ENCODE measurements around the gene CHST14. TPM values are rescaled to one million over a fixed set of nuclear protein-coding genes. Genes with fewer than 3 reads are reported as not detected.

CHST14 gene
- total RNA-seq, 2 donors from 2014 or later = 9.5 to 9.7 TPM

DNA sequence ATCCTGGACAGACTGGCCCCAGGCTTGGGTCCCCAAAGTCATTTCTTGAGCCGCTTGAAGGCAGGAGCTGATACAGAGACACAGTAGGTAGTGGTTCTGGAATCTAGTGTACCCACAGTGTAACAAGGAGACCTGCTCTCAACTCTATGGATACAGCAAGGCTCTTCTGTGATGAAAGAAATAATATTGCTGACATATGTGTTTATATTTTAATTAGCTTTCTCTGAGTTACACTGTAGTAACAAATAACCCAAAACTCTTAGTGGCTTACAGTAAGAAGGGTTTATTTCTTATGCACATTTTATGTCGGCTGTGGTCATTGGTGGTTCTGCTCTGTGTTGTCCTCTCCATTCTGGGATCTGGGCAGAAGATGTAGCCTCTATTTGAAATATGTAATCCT is 45.5 kb downstream of the CHST14 start:
- Mint-ChIP-seq H3K36me3 (ENCODE audit: insufficient read depth in 2 of 2) (no peaks in the 10 kb centered on the region), H3K9me3 (no peaks in the 10 kb centered on the region), H3K4me1 (ENCODE audit: low read depth) (peaks cover 17% of the 10 kb centered on the region), H3K27ac (no peak overlapping the region), H3K4me3 (no peak overlapping the region), H3K27me3 (ENCODE audit: low read depth) (peaks cover 28% of the 10 kb centered on the region)
- DNase-seq (no peak), ATAC-seq (replicated peaks in 1 of 2) (no peak)

Other genes with a start within 250 kb of the CHST14 start
- gene PAK6, start 231.9 kb upstream of the CHST14 start, total RNA-seq = 1 to 10 TPM in 1 of 2 donors, under 1 TPM in 1; 0.51 to 1.2 TPM
- gene ANKRD63, start 187.9 kb upstream of the CHST14 start, total RNA-seq = not detected
- gene PLCB2, start 163.0 kb upstream of the CHST14 start, total RNA-seq = 10 to 100 TPM; 90.4 to 91.8 TPM
- gene INAFM2, start 147.3 kb upstream of the CHST14 start, total RNA-seq = 10 to 100 TPM in 1 of 2 donors, 1 to 10 TPM in 1; 7.1 to 10.2 TPM
- gene CCDC9B, start 130.0 kb upstream of the CHST14 start, total RNA-seq = 1 to 10 TPM; 1.0 to 1.6 TPM
- gene PHGR1, start 120.0 kb upstream of the CHST14 start, total RNA-seq = not detected
- under 1 TPM; 0.19 to 0.34 TPM for gene DISP2, start 112.8 kb upstream of the CHST14 start, total RNA-seq
- gene KNSTRN, start 88.3 kb upstream of the CHST14 start, total RNA-seq = 10 to 100 TPM; 47.3 to 61.5 TPM
- 10 to 100 TPM; 61.2 to 75.5 TPM for gene IVD, start 65.2 kb upstream of the CHST14 start, total RNA-seq
- gene BAHD1, start 30.0 kb upstream of the CHST14 start, total RNA-seq = 10 to 100 TPM; 20.8 to 21.9 TPM
- 10 to 100 TPM; 34.8 to 38.1 TPM for gene CCDC32, start 94.1 kb downstream of the CHST14 start, total RNA-seq
- 10 to 100 TPM; 11.3 to 12.9 TPM for gene RPUSD2, start 98.3 kb downstream of the CHST14 start, total RNA-seq
- 10 to 100 TPM; 32.5 to 34.1 TPM for gene KNL1, start 123.3 kb downstream of the CHST14 start, total RNA-seq
- gene RAD51, start 224.2 kb downstream of the CHST14 start, total RNA-seq = 10 to 100 TPM; 49.9 to 73.2 TPM

Measured in activated T-cell treated with anti-CD3 and anti-CD28 coated beads, Interleukin-2, amount 50 U/mL, for 72 hours (primary cell).